Frontal cortex (tissue), 4 donors: ENCODE data around the gene SLC44A3. TPM values are rescaled to one million over a fixed set of nuclear protein-coding genes. Genes with fewer than 3 reads are reported as not detected.

Source experiments
- DNase-seq, 2 donors: peaks; one replicate each; pipeline ENCODE4 v3.0.0; 2012; ENCODE audit warnings: low spot score in 2 of 2
- FAIRE-seq: peaks from 2 replicates; lab custom pipeline; 2012; peaks lifted over from hg19 to GRCh38; lab: Jason Lieb, UNC
- total RNA-seq: library from RNA; depleted of rRNA; stranded (reverse); fragments of >200 nt; gene quantifications from one replicate; pipeline ENCODE4 v1.2.3, GENCODE V29; 2014
- donor health status: control.
- donor health status: control.
- donor health status: control.

SLC44A3 gene
- total RNA-seq, 1 donor from 2014 or later: 1.2 TPM

DNA sequence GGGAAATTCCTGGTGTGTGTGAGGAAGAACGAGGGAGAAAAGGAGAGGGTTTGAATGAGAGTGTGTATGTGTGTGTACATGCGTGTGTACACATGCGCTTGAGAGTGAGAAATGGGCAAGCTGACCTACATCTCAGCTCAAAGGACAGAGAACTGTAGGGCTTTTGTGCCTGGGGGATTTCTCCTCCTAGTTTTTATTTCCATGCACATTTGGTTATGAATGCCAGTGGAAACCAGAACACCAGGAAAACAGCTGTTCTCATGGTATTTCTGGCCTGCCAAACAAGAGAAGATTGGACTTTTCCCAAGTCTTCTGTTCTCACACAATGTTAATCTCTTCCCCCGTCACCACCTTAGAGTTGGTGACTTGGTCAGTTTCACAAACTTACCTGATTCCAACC is 45.2 kb downstream of the SLC44A3 start:
- FAIRE-seq (no peak), DNase-seq (no peak)

DNA sequence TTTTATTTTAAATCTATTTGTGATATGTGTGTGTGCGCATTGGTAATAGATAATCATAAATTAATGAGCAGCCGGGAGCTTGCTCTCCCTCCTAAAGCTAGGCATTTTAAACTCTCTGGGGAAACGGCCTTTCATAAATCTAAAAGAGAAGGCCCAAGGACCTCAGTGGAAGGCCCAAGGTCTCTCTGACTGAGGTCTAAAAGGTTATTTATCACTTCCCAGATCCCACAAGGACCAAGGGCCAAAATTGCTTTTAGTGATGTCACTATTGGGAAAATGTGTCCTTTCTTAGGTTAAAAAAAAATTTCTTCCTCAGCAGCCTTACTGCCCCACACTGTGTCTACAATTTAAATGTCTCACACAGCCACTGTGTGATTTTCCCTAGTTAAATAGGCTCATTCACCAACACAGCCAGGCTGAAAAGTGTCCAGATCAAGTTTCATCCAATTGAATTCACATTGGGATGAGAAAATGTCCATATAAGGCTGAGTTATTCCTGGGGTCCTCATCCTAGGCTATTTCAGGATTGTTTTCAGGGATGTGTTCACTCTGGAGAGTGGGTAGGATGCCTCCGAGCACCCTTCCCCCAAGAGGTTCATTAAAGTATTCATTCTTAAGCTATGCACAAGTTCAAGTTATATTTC is 46.1 kb downstream of the SLC44A3 start:
- no peak for FAIRE-seq
- no peak for DNase-seq

DNA sequence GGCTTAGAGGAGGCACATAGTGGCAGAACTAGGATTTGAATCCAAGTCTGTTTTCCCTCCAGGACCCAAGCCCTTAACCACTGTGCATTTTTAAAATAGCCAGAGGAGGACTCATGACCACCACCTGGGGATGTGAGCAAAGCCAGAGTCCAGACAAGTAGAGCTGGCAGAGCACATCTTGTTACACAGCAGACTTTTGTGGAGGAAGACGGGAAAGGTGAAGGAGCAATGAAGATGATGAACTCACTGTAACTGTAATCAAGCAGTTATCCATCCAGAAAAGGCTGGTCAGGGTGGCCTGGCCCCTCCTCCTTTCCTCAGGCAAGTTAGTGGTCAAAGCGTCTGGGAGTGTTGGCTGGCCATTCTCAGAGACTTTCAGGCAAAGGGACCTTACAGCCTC is 50.9 kb downstream of the SLC44A3 start:
- DNase-seq (no peak), FAIRE-seq (no peak)

DNA sequence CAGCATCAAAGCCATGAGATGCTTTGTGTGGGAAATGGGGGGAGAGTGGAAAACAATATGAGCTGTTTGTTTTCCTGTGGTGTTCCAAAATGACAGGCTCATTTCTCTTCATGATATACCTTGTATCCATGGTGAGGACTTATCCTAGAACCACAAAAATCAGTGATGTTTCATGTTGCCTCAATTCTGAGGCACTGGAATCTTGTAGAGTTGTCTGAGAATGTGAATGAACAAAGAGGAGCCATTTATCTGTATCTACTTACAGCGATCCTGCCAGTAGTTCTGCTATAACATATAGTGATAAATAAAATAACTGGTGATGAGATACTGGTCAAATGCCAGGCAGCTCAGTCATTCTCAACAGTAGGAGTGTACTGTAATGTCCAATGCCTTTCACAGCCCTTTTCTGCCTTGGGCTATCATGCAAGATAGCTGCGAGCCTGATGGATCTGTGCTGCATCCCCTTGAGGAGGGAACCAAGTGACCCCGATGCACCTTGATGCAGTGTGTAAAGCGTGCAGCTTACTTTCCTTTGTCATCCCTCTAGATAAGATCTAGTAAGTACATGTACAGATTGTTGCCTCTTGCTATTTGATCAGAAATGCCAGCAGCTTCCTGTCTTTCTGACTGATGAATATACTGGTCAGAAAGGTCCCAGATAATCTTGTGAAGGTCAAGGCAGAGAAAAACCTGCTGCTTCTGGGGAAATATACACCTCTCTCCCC is 52.8 kb downstream of the SLC44A3 start:
- no peak for FAIRE-seq
- no peak for DNase-seq

DNA sequence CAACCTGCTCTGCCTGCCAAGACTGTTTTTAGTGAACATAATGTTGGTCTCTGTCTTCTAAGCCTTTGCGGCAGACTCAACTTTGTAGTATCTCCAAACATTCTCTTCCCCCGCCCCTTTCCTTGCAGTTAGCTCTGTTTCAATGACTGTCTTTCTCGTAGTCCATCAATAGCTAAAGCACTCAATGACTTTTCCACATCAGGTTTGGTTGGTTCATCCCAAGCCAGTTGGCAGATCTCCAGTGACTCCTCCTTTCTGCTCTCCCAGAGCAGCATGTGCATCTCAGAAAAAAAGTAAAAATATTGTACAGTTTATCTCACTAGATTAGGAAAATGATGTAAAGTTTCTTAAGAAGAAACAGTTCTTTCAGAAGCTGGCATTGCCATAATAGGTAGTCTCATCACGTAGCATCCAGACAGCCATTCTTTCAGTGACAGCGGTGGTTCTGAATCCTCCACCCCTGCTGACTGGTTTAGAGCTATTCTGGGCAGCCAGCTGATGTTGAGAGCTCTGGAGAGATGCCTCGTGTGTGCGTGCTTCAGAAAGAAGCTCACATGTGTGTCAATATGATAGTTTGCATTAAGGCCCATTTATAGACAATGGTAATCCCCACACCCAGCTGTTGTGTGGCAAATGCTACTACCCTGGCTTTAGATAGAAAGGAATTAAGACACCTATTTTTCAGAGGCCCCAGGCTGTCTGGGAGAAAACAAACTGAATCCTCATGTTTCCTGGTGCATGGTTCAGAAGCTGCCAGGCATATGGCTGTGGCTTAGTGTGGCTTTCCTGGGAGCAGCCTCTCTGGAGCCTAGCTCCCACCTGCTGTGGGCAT is 53.6 kb downstream of the SLC44A3 start:
- peak; percentile 88 for FAIRE-seq
- peak; percentile 32 to 69 for DNase-seq

DNA sequence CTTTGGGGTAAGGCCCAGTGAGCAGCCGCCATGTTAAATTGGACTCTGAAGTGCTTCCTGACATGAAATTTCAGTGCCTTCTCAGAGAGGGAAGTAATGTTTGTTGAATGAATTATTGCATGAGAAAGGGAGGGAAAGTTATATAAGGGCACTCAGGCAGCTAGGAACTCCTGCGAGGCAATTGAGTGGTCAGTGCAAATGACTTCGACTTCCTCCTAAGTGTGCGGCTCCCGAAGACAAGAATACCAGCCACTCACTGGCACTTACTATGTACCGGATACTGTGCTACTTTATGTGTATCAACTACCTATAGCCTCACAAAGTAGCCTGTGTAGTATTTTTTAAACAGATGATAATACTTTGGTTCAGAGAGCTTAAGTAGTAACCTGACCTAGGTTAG is 54.3 kb downstream of the SLC44A3 start:
- DNase-seq (no peak), FAIRE-seq (no peak)

DNA sequence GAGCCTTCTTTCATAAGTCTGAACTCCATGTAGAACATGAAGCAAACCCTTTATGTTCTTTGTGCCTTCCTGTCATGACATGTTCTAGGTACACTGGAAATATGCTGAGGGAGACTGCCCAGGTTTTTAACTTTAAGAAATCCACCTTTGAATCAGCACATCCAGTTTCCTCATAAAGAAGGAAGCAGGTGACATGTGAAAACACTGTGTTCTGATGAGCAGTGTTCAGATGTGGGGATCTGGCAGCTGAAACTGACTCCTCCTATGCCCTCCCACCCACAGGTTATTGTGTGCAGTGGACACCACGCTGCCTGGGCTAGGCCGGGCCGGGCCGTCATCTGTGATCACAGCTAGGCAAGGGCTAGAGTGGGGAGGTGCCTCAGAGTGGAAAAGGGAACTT is 55.6 kb downstream of the SLC44A3 start:
- FAIRE-seq (no peak), DNase-seq (no peak)

DNA sequence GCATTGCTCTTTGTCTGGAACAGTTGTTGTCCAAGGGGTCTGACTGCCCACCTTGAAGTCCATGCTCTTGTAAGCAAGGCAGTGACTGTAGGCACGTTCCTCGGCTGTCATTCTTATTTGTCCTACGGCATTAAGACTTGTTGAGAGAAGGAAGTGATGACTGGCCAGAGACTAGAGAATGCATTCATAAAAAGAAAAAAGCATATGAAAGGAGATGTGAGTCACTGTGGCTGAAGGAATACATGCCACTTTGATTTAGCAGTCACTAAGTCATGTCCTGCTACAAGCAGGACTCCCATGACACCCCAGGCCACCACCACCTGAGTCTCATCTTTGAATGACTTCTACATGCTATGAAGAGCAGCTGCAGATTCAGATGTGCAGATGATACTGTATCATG is 56.2 kb downstream of the SLC44A3 start:
- DNase-seq (no peak), FAIRE-seq (no peak)

DNA sequence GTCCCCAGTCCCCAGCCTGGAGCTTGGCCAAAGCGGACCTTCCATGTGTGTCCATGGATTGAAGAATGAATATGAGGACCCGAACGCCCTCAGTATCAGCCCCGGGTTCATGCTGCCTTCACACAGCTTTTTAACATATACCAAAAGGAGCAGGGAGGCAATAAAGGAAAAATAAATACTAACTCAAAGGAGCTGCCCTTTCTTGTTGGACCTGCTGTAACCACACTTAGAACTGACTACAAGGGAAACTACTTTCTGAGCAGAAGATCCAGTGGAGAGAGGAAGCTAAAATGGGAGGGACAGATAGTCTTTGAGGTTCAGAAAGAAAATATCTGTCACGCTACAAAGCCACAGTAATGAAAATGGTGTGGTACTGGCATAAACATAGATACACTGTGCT is 58.2 kb downstream of the SLC44A3 start:
- FAIRE-seq (no peak), DNase-seq (no peak)

DNA sequence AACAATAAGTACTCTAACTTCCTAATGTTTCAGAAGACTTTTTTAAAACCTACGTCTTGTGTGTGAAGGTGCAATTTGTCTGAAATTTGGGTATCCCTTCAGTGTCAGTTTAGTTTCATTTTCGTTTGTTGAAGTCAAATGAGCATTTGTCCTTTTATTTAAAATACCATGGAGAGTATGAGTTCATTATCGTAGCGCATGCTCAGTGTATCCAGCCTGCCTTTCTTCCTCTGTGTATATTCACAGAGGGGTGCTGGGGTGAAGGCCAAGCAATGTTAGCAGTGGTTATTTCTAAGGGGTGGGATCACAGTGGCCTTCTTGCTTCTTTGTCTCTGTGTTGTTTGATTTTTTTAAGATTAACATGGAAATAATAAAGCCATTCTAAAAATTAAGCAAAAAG is 63.5 kb downstream of the SLC44A3 start:
- peak in 1 of 2 donors; percentile 19 for DNase-seq
- FAIRE-seq: no peak

DNA sequence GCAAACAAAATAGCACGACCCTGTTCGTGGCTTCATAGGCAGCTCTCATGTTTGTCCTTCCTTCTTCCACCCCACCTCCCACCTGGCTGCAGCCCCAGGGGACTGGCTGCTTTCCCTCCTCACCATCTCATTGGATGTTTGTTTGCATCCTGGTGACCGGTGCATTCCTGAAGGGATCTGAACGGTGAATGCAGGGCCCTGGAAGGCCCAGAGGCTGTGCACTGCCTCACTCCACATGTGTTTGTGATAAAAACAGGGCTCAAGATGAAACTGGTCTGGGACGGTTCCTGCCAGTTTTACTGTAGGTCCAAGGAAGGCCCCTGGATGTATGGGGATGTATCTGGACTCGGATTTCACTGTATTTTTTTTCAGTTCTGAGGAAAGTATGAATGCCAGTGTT is 63.9 kb downstream of the SLC44A3 start:
- FAIRE-seq (no peak), DNase-seq (no peak)

DNA sequence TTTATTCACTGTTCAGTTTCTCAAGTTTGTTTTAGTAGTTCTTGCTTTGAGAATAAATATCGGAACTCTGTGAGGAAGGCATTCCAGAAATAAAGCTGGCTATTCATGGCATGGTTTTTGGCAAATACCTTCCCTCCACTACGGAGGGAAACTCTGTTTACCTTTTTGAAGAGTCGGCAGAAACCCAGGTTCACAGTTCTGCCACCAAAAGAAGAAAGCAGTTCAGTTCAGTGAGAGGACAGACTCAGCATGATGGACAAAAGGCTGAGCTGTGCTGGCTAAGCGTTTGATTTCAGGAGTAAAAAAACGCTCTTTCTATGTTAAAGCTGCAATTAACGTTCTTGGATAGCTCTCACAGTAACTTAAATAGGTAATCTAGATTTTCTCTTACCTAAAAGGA is 64.3 kb downstream of the SLC44A3 start:
- DNase-seq: no peak
- FAIRE-seq: no peak

DNA sequence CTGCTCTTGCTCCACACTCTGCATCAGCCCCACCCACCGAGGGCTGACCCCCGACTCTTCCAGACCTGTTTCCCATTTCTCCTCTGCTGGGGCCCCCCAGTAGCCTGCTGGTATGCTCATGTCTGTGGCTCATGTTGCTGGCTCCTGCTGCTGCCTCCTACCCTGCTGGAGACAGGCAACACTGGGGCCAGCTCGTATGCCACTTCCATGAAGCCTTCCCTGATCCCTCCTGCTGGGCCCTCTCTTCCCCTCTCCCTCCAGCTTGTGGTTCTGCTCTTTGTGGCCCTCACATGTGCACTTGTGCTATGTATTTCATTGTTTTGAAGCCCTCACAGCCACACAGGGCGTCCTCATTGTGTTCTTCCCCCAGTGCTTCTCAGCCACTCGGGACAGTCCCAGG is 66.2 kb downstream of the SLC44A3 start:
- no peak for DNase-seq
- no peak for FAIRE-seq

DNA sequence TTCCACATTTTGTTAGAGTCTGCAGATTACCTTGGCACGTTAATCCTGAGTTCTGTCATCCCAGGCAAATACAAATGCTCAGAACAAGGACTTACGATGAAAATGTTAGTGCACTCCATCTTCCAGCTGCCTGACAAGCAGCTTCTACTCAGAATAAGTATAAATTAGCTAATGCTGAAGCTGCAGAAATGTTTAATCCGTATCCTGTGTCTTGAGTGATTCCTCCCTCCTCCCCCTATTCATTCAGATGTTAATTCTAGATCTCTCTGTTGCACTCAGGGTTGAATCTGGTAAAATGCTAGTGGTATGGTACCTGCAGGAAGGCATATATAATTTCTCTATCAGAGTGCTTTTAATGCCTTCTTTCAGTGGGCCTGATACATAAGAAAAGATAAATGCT is 66.9 kb downstream of the SLC44A3 start:
- no peak for FAIRE-seq
- DNase-seq: no peak

DNA sequence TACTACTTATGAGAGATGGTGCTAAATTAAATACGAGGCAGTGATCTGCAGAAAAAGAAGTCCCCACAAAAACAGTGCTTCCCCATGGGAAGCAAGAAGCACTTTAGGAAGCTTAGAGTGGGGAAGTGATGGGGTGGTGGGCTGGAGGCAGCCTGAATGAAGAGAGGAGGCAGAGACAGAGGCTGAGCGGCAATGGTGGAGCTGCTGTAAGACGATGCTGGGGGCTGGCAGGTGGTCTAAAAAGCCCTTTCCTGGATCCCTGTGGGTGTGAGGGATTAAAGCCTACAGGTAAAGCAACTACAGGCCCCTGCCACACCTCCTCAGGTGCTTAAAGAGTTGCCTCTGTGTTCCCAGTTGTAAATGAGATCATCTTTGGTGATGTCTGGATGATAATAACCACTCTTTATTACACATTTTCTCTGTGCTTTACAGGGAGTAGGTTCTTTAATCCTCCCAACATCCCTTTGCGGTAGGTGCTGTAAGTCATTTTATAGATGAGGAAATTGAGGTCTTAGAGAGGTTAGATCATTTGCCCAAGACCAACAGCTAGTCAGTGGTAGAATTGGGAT is 67.5 kb downstream of the SLC44A3 start:
- FAIRE-seq (no peak), DNase-seq (no peak)

DNA sequence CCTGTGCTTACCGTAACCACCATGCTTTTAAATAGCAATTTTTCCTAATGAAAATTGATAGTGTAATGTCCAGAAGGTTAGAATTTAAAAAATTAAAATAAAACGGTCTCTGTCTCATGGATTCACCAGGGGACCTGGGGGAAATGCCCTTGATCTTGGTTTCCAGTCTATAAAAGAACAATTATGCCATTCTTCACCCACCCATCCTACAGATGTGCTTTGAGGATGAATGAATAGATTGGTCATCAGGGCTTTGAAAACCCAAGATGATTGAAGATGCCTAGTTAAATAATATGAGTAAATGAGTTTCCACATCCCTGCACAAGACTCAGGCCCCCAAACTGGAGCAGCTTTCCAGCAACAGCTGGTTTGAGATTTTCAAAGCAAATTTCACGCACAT is 68.0 kb downstream of the SLC44A3 start:
- no peak for FAIRE-seq
- no peak for DNase-seq

DNA sequence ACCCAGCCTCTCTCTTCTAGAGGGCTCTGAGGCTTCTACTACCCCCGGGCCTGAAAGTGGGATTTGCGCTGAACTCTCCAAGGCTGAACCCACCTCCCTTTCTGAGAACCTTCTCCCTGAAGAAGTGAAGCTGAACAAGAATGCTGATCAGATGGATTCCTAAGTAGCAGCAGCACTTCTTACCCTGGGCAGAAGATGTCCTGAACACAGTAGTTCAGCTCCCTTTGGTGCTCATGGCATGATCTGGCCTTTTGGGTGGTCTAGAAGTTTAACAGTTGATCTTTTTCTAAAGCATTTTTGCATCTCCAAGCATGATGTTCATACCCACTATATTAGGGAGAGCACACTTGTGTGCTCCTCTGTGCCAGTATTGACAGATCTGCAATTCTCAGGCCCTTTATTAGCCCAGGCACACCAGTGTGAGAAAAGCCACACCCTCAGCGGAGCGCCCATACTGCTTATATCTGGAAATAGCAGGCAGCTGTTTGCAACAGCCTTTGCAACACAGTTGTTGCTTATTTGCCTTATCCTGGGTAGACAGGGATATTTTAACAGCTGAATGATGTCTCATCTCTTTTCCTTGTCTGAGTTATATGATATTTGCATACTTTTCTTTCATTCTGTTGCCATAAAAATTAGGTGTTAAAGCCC is 72.6 kb downstream of the SLC44A3 start:
- FAIRE-seq: no peak
- no peak for DNase-seq

DNA sequence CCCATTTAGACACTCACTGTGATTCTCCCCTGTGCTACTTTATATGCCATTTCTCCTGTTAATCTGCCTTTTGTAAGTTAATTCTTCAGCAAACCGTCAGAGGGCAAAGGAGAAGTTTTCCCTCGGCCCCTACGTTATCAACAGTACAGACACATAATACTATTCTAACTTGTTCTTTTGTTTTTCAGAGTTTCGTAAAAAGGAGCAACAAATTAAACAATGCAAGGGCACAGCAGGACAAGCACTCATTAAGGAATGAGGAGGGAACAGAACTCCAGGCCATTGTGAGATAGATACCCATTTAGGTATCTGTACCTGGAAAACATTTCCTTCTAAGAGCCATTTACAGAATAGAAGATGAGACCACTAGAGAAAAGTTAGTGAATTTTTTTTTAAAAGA is 74.5 kb downstream of the SLC44A3 start:
- FAIRE-seq (no peak), DNase-seq (no peak)

DNA sequence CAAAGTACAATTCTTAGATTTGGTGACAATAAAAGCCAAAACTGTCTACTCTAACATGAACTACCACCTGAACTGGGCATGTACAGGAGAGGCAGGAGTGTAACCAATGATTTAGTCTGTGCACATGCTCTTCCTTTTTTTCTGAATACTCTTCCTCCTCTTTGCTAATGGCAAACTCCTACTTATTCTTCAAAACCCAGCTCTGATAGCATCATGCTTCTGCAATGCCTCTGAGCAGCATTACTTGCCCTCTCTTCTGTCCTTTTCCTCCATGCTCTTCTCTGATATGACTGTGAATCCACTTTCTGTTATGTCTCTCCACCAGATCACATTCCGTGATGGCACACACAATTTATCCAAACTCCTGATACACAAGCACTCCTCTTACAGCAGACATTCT is 75.4 kb downstream of the SLC44A3 start:
- FAIRE-seq (no peak), DNase-seq (no peak)
